GM12891 (cell line): ENCODE measurements around the gene E2F3.

ENCODE experiments used
- POLR2A ChIP-seq: IDR thresholded peaks from 2 replicates; pipeline ENCODE4 v1.6.1; 2011; ENCODE audit warnings: low read depth, low read length, control low read depth
- POLR2AphosphoS5 ChIP-seq: IDR thresholded peaks from 2 replicates; pipeline ENCODE4 v1.6.1; 2011; ENCODE audit warnings: low read depth, low read length, control low read depth
- SPI1 ChIP-seq: IDR thresholded peaks from 2 replicates; pipeline ENCODE4 v1.6.1; 2011; ENCODE audit warnings: low read depth, low read length, control low read depth

DNA sequence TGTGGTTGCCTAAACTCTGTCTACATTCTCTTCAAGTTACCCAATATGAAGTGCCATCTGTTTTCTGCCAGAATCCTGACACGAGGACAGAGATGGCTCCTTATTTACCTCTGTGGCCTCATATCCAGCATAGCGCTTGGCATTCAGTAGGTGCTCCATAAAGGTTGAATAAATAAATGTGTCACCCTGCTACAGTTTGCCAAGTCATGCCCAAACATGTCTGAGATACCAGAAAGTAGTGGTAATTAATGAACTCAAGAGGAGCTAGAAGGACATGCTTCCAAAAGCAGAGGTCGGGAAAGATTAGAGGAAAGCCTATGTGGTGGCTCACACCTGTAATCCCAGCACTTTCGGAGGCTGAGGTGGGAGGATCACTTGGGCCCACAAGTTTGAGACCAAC, 30.9 kb upstream of the E2F3 start:
- TF ChIP-seq POLR2AphosphoS5 (no peak), POLR2A (no peak), SPI1 (no peak)
